ENCODE results near the gene ARRB1. TPM values are rescaled to one million over a fixed set of nuclear protein-coding genes. Genes with fewer than 3 reads are reported as not detected.
"Not testable (repeated sequence)": the region's sequence is repeated elsewhere in the genome, so short reads cannot be mapped to it uniquely, and the experiment has no call there.

The ARRB1 gene
- total RNA-seq, 1 experiment from 2014 or later, result 17.2 TPM

GRCh38 chr11:75277991-75278790 is 73.3 kb downstream of the ARRB1 start:
- Histone ChIP-seq H3K36me3 (no peaks in the 10 kb centered on the region), H3K9me3 (no peaks in the 10 kb centered on the region), H3K27me3 (no peaks in the 10 kb centered on the region), H3K4me3 (no peak overlapping the region)
- DNase-seq, result no peak

- Histone ChIP-seq H3K27me3 (no peaks in the 10 kb centered on the region), H3K36me3 (no peaks in the 10 kb centered on the region), H3K4me3 (no peak overlapping the region), H3K9me3 (no peaks in the 10 kb centered on the region)
- no peak for DNase-seq
Observed at GRCh38 chr11:75277211-75277805, 74.2 kb downstream of the ARRB1 start.

GRCh38 chr11:75276686-75277085 is 74.8 kb downstream of the ARRB1 start:
- Histone ChIP-seq H3K27me3 (no peaks in the 10 kb centered on the region), H3K9me3 (no peaks in the 10 kb centered on the region), H3K4me3 (no peak overlapping the region), H3K36me3 (no peaks in the 10 kb centered on the region)
- DNase-seq, result no peak

GRCh38 chr11:75276186-75276585 is 75.3 kb downstream of the ARRB1 start:
- Histone ChIP-seq H3K9me3 (no peaks in the 10 kb centered on the region), H3K4me3 (no peak overlapping the region), H3K36me3 (no peaks in the 10 kb centered on the region), H3K27me3 (no peaks in the 10 kb centered on the region)
- no peak for DNase-seq

- H3K9me3 ChIP-seq, result no peaks in the 10 kb centered on the region
- DNase-seq, result no peak
- H3K27me3 ChIP-seq, result no peaks in the 10 kb centered on the region
- H3K4me3 ChIP-seq, result no peak overlapping the region
- no peaks in the 10 kb centered on the region for H3K36me3 ChIP-seq
Observed at GRCh38 chr11:75275581-75275980, 75.9 kb downstream of the ARRB1 start.

GRCh38 chr11:75274716-75275115 is 76.7 kb downstream of the ARRB1 start:
- not testable (repeated sequence) for H3K36me3 ChIP-seq, H3K27me3 ChIP-seq, H3K4me3 ChIP-seq, DNase-seq, H3K9me3 ChIP-seq

GRCh38 chr11:75273411-75274391 is 77.8 kb downstream of the ARRB1 start:
- H3K36me3 ChIP-seq, result no peaks in the 10 kb centered on the region
- H3K4me3 ChIP-seq, result no peak overlapping the region
- no peak for DNase-seq
- no peaks in the 10 kb centered on the region for H3K27me3 ChIP-seq
- no peaks in the 10 kb centered on the region for H3K9me3 ChIP-seq

- DNase-seq, result no peak
- H3K4me3 ChIP-seq, result no peak overlapping the region
- no peaks in the 10 kb centered on the region for H3K9me3 ChIP-seq
- no peaks in the 10 kb centered on the region for H3K27me3 ChIP-seq
- H3K36me3 ChIP-seq, result no peaks in the 10 kb centered on the region
Observed at GRCh38 chr11:75272821-75273301, 78.6 kb downstream of the ARRB1 start.

GRCh38 chr11:75272391-75272790 is 79.1 kb downstream of the ARRB1 start:
- no peaks in the 10 kb centered on the region for H3K27me3 ChIP-seq
- H3K9me3 ChIP-seq, result no peaks in the 10 kb centered on the region
- no peak for DNase-seq
- H3K4me3 ChIP-seq, result no peak overlapping the region
- H3K36me3 ChIP-seq, result no peaks in the 10 kb centered on the region

GRCh38 chr11:75271730-75272129 is 79.7 kb downstream of the ARRB1 start:
- no peak for DNase-seq
- no peaks in the 10 kb centered on the region for H3K36me3 ChIP-seq
- H3K27me3 ChIP-seq, result no peaks in the 10 kb centered on the region
- no peak overlapping the region for H3K4me3 ChIP-seq
- H3K9me3 ChIP-seq, result no peaks in the 10 kb centered on the region

- no peaks in the 10 kb centered on the region for H3K9me3 ChIP-seq
- no peaks in the 10 kb centered on the region for H3K36me3 ChIP-seq
- DNase-seq, result no peak
- no peak overlapping the region for H3K4me3 ChIP-seq
- H3K27me3 ChIP-seq, result no peaks in the 10 kb centered on the region
Observed at GRCh38 chr11:75270896-75271418, 80.5 kb downstream of the ARRB1 start.

GRCh38 chr11:75269896-75270295 is 81.6 kb downstream of the ARRB1 start:
- no peak for DNase-seq
- Histone ChIP-seq H3K27me3 (no peaks in the 10 kb centered on the region), H3K9me3 (no peaks in the 10 kb centered on the region), H3K36me3 (no peaks in the 10 kb centered on the region), H3K4me3 (no peak overlapping the region)

GRCh38 chr11:75269367-75269660 is 82.1 kb downstream of the ARRB1 start:
- H3K27me3 ChIP-seq, result no peaks in the 10 kb centered on the region
- no peaks in the 10 kb centered on the region for H3K9me3 ChIP-seq
- H3K36me3 ChIP-seq, result no peaks in the 10 kb centered on the region
- H3K4me3 ChIP-seq, result no peak overlapping the region
- no peak for DNase-seq

GRCh38 chr11:75268626-75269366 is 82.7 kb downstream of the ARRB1 start:
- no peaks in the 10 kb centered on the region for H3K27me3 ChIP-seq
- no peaks in the 10 kb centered on the region for H3K9me3 ChIP-seq
- no peak overlapping the region for H3K4me3 ChIP-seq
- no peak for DNase-seq
- no peaks in the 10 kb centered on the region for H3K36me3 ChIP-seq

GRCh38 chr11:75267171-75267970 is 84.1 kb downstream of the ARRB1 start:
- Histone ChIP-seq H3K4me3 (no peak overlapping the region), H3K27me3 (no peaks in the 10 kb centered on the region), H3K36me3 (no peaks in the 10 kb centered on the region), H3K9me3 (no peaks in the 10 kb centered on the region)
- DNase-seq, result no peak

Data from MG63 (cell line).